AG20443 (cell line): ENCODE data around the gene PRKCA.

Experiments
- DNase-seq: peaks from one replicate; pipeline ENCODE4 v3.0.0; 2012; ENCODE audit warnings: low spot score, mixed read lengths

PRKCA gene

DNA sequence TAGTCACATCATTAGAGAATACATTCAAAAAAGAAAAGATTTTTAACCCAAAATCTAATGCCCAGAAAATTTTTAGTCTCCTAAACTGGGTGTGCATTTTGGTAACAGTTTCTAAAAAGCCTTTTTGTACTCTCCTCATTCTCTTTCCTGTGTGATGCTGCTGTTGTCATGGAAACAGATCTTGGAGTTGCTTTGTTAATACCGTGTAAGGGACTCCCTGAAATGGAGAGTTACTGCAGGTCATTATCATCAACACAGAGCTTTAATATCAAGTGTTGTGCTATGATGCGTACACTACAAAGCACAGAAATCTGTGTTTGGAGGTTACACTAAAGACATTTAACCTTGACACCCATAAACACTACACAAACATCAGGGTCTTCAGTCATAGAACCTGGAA, 216.3 kb downstream of the PRKCA start:
- no peak for DNase-seq

GRCh38 chr17:66519154-66519553, 216.7 kb downstream of the PRKCA start:
- DNase-seq, result no peak

DNA sequence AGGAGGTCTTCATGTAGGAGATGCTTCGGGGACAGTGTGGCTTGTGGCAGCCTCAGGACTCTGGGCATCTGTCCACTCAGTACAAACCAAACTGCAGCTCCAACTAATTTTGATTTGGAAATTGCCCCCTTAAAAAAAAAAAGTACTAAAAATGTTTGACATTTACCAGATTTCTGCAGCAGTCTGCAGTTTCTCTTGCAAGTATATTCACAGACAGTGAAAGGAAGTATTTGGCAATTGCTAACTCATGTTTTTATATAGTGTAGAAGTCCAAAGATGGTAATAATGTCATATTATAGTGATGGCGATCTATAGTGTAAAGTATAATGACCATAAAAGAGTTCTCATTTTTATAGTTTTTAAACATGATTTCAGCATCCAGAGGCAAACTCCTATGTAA, 218.6 kb downstream of the PRKCA start:
- no peak for DNase-seq

DNA sequence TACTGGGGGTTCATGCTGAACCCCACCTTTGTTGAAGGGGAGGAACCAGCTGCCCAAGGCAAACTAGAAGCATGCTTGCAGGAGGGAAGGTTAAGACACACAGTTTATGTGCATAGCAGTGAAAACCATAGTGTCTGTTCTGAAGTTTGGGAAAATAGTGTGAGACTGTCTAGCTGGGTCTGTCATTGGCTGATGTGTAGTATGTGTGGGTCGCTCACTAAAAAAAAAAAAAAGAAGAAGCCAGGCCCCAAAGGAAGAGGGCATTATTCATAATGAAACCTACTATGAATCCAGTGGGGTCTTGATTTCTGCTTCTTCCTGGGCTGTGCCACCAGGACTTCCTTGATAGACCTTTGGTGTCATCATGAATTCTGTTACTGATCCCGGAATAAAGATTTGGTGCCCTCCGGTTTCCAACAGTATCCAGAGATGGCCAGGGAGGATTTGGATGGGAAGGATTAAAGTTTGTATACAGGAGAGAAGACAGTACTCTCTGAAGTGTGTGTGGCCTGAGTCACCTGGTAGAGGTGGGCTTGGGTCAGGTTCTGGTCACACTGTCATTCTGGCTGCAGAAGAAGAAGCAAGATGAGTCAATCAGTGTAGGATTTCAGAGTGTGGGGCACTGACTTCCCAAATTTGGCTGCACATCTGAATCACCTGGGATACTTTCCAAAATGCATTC, 220.3 kb downstream of the PRKCA start:
- peak; percentile 25 for DNase-seq

GRCh38 chr17:66523378-66524200, 221.2 kb downstream of the PRKCA start:
- peak; percentile 36 for DNase-seq

GRCh38 chr17:66524877-66525276, 222.5 kb downstream of the PRKCA start:
- DNase-seq, result no peak

GRCh38 chr17:66525338-66525737, 222.9 kb downstream of the PRKCA start:
- DNase-seq, result no peak

GRCh38 chr17:66526827-66527226, 224.4 kb downstream of the PRKCA start:
- DNase-seq, result no peak

DNA sequence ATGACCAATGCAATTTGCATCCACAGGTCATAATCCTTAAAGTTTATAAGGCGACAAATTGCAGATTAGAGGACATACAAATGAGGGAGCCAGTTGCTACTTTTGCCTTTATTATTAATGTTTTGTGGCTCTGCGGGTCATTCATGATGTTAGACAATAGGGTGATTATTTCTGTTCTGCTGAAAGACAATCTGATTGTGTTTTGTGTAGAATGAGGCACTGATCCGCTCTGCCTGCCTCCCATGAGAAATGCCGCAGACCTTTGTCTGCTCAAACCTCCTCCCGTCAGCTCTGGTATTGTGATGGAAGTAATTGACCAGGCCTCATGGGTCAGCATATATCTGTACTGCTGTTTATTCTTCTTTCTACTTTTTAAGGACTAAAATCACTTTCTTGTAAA, 224.9 kb downstream of the PRKCA start:
- DNase-seq, result no peak

DNA sequence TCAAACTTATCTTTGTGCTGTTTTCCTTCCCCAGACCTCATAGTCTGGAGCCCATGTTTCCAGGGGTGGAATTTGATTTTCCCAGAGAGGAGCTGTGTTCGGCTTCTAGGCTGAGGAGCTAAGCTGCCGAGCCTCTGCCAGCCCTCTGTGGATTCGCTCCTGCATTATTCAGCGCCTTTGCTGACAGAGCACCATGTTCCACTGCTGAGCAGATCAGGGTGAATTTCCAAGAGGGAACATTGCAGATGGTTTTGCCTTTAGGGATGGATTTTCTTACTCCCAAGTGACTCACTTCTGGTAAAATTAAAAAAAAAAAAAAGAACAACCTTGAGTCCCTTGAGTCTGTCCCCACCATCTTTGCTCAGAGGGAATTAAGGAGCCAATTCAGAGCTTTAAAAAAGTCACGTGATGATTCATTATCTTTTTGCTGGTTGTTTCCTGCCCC, 229.5 kb downstream of the PRKCA start:
- no peak for DNase-seq

GRCh38 chr17:66533572-66533971, 231.2 kb downstream of the PRKCA start:
- no peak for DNase-seq

DNA sequence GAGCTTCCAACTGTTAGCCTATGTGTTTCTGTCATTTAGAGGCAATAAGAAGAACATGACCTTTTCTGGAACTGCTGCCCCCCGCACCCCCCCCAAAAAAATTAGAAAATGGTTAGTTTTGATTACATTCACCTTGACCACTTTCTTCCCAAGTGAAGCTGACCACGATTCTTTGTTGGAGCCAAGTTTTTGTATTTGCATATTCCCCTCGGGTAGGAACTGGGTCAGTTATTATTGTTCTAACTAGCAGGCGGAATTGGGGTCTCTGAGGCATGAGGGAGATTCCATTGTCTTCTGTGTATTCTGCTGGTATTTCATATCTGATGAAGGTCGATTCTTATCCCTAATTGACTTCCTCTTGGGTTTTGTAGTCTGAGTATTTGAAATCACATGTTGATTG, 231.6 kb downstream of the PRKCA start:
- no peak for DNase-seq

DNA sequence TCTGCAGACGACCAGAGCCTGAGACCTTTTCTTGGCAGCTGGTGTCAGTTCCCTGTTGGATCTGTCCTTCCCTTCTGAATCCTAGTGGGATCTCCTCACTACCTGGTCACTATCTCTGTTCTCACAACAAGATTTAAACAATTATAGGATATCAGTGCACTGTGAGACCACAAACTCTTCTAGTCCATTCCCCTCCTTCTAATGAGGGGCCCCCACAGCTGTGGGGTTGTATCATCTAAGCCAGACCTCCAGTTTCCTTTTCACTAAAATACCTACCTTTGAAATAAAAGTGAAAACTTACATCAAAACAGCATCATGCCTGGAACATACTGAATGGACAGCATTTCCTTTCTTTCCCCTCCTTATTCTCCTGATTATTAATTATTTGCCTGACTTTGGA, 233.2 kb downstream of the PRKCA start:
- no peak for DNase-seq

DNA sequence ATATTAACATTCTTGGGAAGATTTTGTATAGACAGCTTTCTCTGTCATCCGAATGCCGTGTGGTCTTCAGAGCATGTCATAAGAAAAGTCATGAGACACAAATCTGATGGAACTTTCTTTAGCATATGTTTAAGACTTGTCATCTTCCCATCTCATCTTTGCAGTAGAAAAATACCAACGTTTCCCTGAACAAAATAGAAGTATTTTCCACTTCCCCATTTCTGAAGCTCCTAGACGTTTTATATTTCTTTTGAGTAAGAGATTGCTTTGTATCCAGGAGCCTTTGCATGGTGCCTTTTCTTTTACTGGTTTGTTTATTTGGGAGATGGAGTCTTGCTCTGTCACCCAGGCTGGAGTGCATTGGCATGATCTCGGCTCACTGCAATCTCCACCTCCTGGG, 235.1 kb downstream of the PRKCA start:
- DNase-seq, result no peak

DNA sequence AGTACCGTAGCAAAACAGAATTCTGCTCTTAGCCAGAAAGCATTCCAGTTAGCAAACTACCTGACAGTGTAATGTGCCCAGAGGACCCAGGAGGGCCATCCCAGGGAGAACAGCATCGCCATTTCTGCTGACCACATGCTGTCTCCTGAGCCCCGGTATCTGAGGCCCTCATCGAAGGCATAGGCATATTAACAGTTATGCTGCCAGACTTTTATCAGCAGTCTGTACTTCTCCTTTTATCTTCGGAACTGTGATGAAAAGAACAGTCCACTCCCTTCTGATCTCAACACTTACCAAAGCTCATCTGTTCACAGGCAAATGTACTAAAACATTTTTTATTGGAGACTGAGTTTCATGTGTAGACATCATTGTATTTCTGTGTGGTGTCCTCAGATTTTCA, 236.4 kb downstream of the PRKCA start:
- DNase-seq, result no peak

DNA sequence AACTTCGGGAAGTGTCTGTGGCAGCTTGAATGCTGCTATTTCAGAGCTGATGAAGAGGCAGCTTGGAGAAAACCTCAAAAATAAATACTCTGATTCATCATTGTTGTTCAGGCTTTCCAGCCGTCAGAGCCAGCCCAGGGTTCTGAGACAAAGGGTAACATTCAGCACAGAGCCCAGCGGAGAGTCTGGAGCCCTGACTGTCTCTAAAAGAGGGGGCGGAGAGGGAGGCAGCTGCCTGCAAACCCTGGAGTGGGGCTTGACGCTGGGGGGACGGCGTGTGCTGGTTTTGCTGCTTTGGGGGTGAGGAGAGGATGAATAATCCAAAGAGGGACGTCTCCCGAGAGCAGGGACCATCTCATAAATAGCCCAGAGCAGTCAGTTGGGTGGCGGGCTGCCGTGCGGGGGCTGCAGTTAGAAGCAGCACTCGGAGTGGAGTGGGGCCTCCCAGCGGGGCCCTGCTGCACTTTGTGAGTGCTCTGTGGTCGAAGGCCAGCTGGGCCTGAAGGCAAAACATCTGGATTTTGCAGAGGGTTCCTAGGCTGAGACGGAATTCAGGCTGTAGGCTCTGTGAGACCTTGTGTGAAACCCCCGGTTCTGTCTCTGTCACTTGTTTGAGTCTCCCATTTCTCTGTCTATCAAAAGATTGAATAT, 237.8 kb downstream of the PRKCA start:
- peak; percentile 82 for DNase-seq

GRCh38 chr17:66541461-66542128, 239.2 kb downstream of the PRKCA start:
- DNase-seq, result no peak

DNA sequence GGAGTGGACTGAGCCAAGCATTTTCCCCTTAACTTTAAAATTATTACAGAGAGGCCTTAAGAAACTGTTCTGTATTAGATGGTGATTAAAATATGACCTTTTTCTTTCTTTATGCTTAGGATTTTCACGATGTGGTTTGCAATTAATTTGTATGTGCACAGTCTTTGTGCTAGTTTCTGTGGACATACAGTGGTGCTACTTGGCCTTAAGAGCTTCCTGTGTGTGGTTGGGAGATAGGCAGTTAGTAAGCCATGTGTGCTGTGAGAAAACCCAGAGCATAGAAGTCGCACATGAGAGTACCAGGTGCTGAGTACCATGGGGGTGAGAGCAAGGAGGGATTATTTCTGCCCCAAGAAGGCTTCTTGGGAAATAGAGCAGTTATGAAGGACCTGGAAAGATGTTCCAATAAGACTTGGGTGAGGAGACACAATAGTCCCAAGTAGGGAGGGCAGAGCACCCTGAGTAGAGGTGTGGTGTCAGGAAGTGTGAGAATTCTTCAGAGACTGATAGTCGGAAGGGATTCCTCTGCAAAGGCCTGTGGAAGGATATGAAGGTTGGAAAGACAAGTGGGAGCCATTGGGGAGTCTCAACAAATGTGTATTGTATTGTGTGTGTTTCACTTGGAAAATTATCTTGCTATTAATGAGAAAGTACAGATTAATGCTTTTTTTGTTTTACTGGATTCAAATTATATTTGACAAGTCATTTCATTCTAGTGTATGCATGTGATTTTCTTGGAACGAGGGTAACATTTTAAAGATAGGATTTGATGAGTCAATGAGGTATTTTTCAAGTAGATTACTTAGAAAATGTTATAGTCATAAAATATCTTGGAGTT, 239.9 kb downstream of the PRKCA start:
- no peak for DNase-seq

GRCh38 chr17:66542967-66543520, 240.6 kb downstream of the PRKCA start:
- DNase-seq, result peak; percentile 25

DNA sequence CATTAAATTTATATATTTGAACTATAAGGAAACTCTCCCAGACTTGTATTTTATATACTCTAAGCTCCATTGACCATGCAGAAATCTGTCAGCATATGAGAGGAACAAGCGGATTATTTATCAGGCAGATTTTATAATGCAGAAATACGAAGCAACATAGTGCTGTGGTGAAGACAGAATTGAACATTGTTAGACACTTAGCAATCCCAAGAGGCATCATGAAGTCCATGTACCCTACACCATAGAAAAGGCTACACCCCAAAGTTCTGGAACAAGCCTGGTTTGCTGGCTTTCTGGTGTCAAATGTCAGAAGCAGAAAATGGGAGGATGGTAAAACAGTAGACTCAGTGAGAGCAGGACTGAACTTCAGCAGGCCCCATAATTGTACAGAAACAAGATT, 241.1 kb downstream of the PRKCA start:
- no peak for DNase-seq

- no peak for DNase-seq
Measured at GRCh38 chr17:66545918-66546317, 243.5 kb downstream of the PRKCA start.
